Gastroesophageal sphincter (tissue), 4 donors: ENCODE results near the gene TXNRD1. TPM values are rescaled to one million over a fixed set of nuclear protein-coding genes. Genes with fewer than 3 reads are reported as not detected.

Experiments
- ATAC-seq: fragments of 150-250 bp; one replicate; pipeline ENCODE4 v1.9.1; 2016; ENCODE audit warnings: mild to moderate bottlenecking, moderate library complexity
- H3K27ac ChIP-seq, 4 donors: fragments of 200-600 bp; sonication (generic) in 3 of 4; 1 replicate in 3 of 4; 2 replicates in 1 of 4; pipeline ENCODE4 v1.5.1; 2016 to 2019
- H3K27me3 ChIP-seq: fragments of 200-600 bp; sonication (generic); one replicate; pipeline ENCODE4 v1.5.1; 2019
- H3K36me3 ChIP-seq, 2 donors: fragments of 200-600 bp; sonication (generic); one replicate each; pipeline ENCODE4 v1.5.1; 2019; ENCODE audit warnings: control low read depth in 1 of 2
- H3K4me1 ChIP-seq, 3 donors: fragments of 200-600 bp; sonication (generic); 1 replicate in 2 of 3; 2 replicates in 1 of 3; pipeline ENCODE4 v1.5.1; 2016 to 2019; ENCODE audit warnings: control low read depth in 2 of 3
- H3K4me3 ChIP-seq, 2 donors: fragments of 200-600 bp; sonication (generic); one replicate each; pipeline ENCODE4 v1.5.1; 2019; ENCODE audit warnings: mild to moderate bottlenecking in 1 of 2, moderate library complexity in 1 of 2
- H3K9me3 ChIP-seq, 3 donors: fragments of 200-600 bp; sonication (generic); one replicate each; pipeline ENCODE4 v1.5.1; 2017 to 2019; ENCODE audit warnings: control low read depth in 2 of 3
- CTCF ChIP-seq, 4 experiments: fragments of 200-600 bp in 2 of 4; fragments of 450-650 bp in 2 of 4; sonication (generic) in 1 of 4; IDR thresholded peaks; one replicate each; pipeline ENCODE4 v1.5.1; 2017 to 2019; ENCODE audit warnings: antibody characterized with exemption in 4 of 4, mild to moderate bottlenecking in 2 of 4, moderate library complexity in 2 of 4
- EP300 ChIP-seq: sonication (generic); formaldehyde crosslinking; IDR thresholded peaks from one replicate; pipeline ENCODE4 v1.6.1; 2017; ENCODE audit warnings: antibody characterized with exemption, mild to moderate bottlenecking
- POLR2A ChIP-seq, 2 donors: fragments of 450-650 bp; IDR thresholded peaks; one replicate each; pipeline ENCODE4 v1.6.1; 2017; ENCODE audit warnings: antibody characterized with exemption in 2 of 2, mild to moderate bottlenecking in 2 of 2, moderate library complexity in 1 of 2
- POLR2AphosphoS5 ChIP-seq: sonication (generic); formaldehyde crosslinking; IDR thresholded peaks from one replicate; pipeline ENCODE4 v1.6.1; 2017; ENCODE audit warnings: antibody characterized with exemption
- WGBS, 2 donors: methylation state at CpG; one replicate each; pipeline ENCODE4 v1.1.5; 2018; ENCODE audit warnings: low coverage in 1 of 2; 5-methylcytosine and 5-hydroxymethylcytosine counted together
- total RNA-seq, 4 donors: library from RNA; depleted of rRNA; stranded (reverse); fragments of >200 nt; gene quantifications; one replicate each; pipeline ENCODE4 v1.1.0, GENCODE V29; 2016

Gene TXNRD1
- total RNA-seq, 4 donors from 2014 or later: 230 to 458 (median 305) TPM

GRCh38 chr12:104243551-104243950, 28.0 kb downstream of the TXNRD1 start:
- no peak overlapping the region for H3K27ac ChIP-seq
- TF ChIP-seq EP300: no peak
- TF ChIP-seq POLR2A (IDR thresholded peaks at IDR 0.05): no peak
- TF ChIP-seq POLR2AphosphoS5: no peak
- TF ChIP-seq CTCF (IDR thresholded peaks at IDR 0.05): no peak
- H3K27me3 ChIP-seq: no peaks in the 10 kb centered on the region
- H3K4me1 ChIP-seq: no peaks in the 10 kb centered on the region
- WGBS, 2 donors: 42 to 69% methylated on average over 4 of the region's 4 CpGs
- no peaks in the 10 kb centered on the region for H3K36me3 ChIP-seq
- ATAC-seq: no peak
- H3K4me3 ChIP-seq: no peak overlapping the region
- no peaks in the 10 kb centered on the region for H3K9me3 ChIP-seq

GRCh38 chr12:104243971-104244370, 28.4 kb downstream of the TXNRD1 start:
- Histone ChIP-seq H3K9me3 (no peaks in the 10 kb centered on the region), H3K36me3 (no peaks in the 10 kb centered on the region), H3K27ac (no peak overlapping the region), H3K4me1 (no peaks in the 10 kb centered on the region), H3K4me3 (no peak overlapping the region), H3K27me3 (no peaks in the 10 kb centered on the region)
- ATAC-seq: no peak
- no peak for TF ChIP-seq EP300
- TF ChIP-seq POLR2AphosphoS5: no peak
- TF ChIP-seq CTCF (IDR thresholded peaks at IDR 0.05): no peak
- TF ChIP-seq POLR2A (IDR thresholded peaks at IDR 0.05): no peak
- 82 to 100% methylated on average over 1 of the region's 1 CpG for WGBS, 2 donors

- ATAC-seq: no peak
- Histone ChIP-seq H3K9me3 (no peaks in the 10 kb centered on the region), H3K27ac (no peak overlapping the region), H3K4me3 (no peak overlapping the region), H3K36me3 (no peaks in the 10 kb centered on the region), H3K4me1 (no peaks in the 10 kb centered on the region), H3K27me3 (no peaks in the 10 kb centered on the region)
- 81 to 86% methylated on average over 3 to 4 of the region's 5 CpGs for WGBS, 2 donors
- TF ChIP-seq EP300 (no peak), POLR2A (IDR thresholded peaks at IDR 0.05) (no peak), POLR2AphosphoS5 (no peak), CTCF (IDR thresholded peaks at IDR 0.05) (no peak)
Measured at GRCh38 chr12:104247698-104248097, 32.1 kb downstream of the TXNRD1 start.

- no peaks in the 10 kb centered on the region for H3K36me3 ChIP-seq
- no peak for ATAC-seq
- TF ChIP-seq POLR2AphosphoS5 (no peak), POLR2A (IDR thresholded peaks at IDR 0.05) (no peak)
- H3K4me1 ChIP-seq: no peaks in the 10 kb centered on the region
- no peak overlapping the region for H3K27ac ChIP-seq
- WGBS, 2 donors: 89 to 92% methylated on average over 1 to 8 of the region's 8 CpGs
- no peak overlapping the region for H3K4me3 ChIP-seq
- no peaks in the 10 kb centered on the region for H3K27me3 ChIP-seq
- no peaks in the 10 kb centered on the region for H3K9me3 ChIP-seq
Measured at GRCh38 chr12:104248444-104248843, 32.9 kb downstream of the TXNRD1 start.

GRCh38 chr12:104249017-104249416, 33.4 kb downstream of the TXNRD1 start:
- no peak for ATAC-seq
- Histone ChIP-seq H3K4me3 (no peak overlapping the region), H3K27me3 (no peaks in the 10 kb centered on the region), H3K9me3 (no peaks in the 10 kb centered on the region), H3K4me1 (no peaks in the 10 kb centered on the region), H3K27ac (no peak overlapping the region), H3K36me3 (no peaks in the 10 kb centered on the region)
- 95 to 100% methylated on average over 2 to 3 of the region's 3 CpGs for WGBS, 2 donors
- no peak for TF ChIP-seq POLR2A (IDR thresholded peaks at IDR 0.05)
- no peak for TF ChIP-seq POLR2AphosphoS5
- TF ChIP-seq EP300: no peak
- TF ChIP-seq CTCF (IDR thresholded peaks at IDR 0.05): no peak
